WTC11 (cell line): Measurements from ENCODE around the gene SCGB1A1. TPM values are rescaled to one million over a fixed set of nuclear protein-coding genes. Genes with fewer than 3 reads are reported as not detected.

Experiments used
- ATAC-seq: fragments of 200-7000 bp; cut with Tn5 transposase; 2 replicates; pipeline ENCODE4 v1.10.0; 2021; ENCODE audit warnings: mild to moderate bottlenecking, moderate library complexity
- CTCF ChIA-PET: fragments of 300-600 bp; sonication (Branson Sonifier 250); formaldehyde crosslinking; loops from one replicate; lab custom pipeline; 2021; ENCODE audit warnings: antibody characterized with exemption; lab: Charles Lee
- POLR2A ChIA-PET: fragments of 350-600 bp; sonication (Branson Sonifier 250); formaldehyde crosslinking; loops from one replicate; lab custom pipeline; 2021; ENCODE audit warnings: antibody characterized with exemption; lab: Charles Lee
- DNase-seq: peaks from one replicate; pipeline ENCODE4 v3.0.0; 2021; ENCODE audit warnings: low spot score
- H3K27ac Mint-ChIP-seq: 2 replicates; pipeline ENCODE4 v1.8.0; 2021; ENCODE audit warnings: mixed read lengths
- H3K27me3 Mint-ChIP-seq: 2 replicates; pipeline ENCODE4 v1.8.0; 2021; ENCODE audit warnings: low read depth, mild to moderate bottlenecking, moderate library complexity, mixed read lengths
- H3K36me3 Mint-ChIP-seq: 2 replicates; pipeline ENCODE4 v1.8.0; 2021; ENCODE audit warnings: mixed read lengths
- H3K4me1 Mint-ChIP-seq: 2 replicates; pipeline ENCODE4 v1.8.0; 2022; ENCODE audit warnings: mixed read lengths
- H3K4me3 Mint-ChIP-seq: 2 replicates; pipeline ENCODE4 v1.8.0; 2021; ENCODE audit warnings: mild to moderate bottlenecking, moderate library complexity, mixed read lengths
- H3K9me3 Mint-ChIP-seq: 2 replicates; pipeline ENCODE4 v1.8.0; 2021; ENCODE audit warnings: mixed read lengths
- CBFB ChIP-seq: sonication (generic); formaldehyde crosslinking; IDR thresholded peaks from 2 replicates; pipeline ENCODE4 v1.8.1; 2022; ENCODE audit warnings: mild to moderate bottlenecking, low read depth, missing genetic modification reagents
- CREB1 ChIP-seq: sonication (generic); formaldehyde crosslinking; IDR thresholded peaks from 2 replicates; pipeline ENCODE4 v1.8.0; 2023; ENCODE audit warnings: mild to moderate bottlenecking, missing genetic modification reagents
- CTCF ChIP-seq: fragments of 200-600 bp; IDR thresholded peaks from 2 replicates; pipeline ENCODE4 v1.8.0; 2022; ENCODE audit warnings: antibody characterized with exemption
- E2F5 ChIP-seq: sonication (generic); formaldehyde crosslinking; IDR thresholded peaks from 2 replicates; pipeline ENCODE4 v1.8.1; 2022; ENCODE audit warnings: mild to moderate bottlenecking, moderate library complexity, missing genetic modification reagents
- EMX1 ChIP-seq: fragments of 250-450 bp; sonication (Bioruptor Pico); IDR thresholded peaks from 2 replicates; pipeline ENCODE4 v1.8.0; 2021; ENCODE audit warnings: mild to moderate bottlenecking
- FOXK1 ChIP-seq: sonication (generic); formaldehyde crosslinking; IDR thresholded peaks from 2 replicates; pipeline ENCODE4 v1.8.0; 2022; ENCODE audit warnings: mild to moderate bottlenecking, moderate library complexity, missing genetic modification reagents
- FOXP1 ChIP-seq: sonication (generic); formaldehyde crosslinking; IDR thresholded peaks from 2 replicates; pipeline ENCODE4 v1.8.0; 2022; ENCODE audit warnings: missing genetic modification reagents, mild to moderate bottlenecking, moderate library complexity, borderline replicate concordance
- GABPB1 ChIP-seq: sonication (generic); formaldehyde crosslinking; IDR thresholded peaks from 2 replicates; pipeline ENCODE4 v1.8.1; 2023; ENCODE audit warnings: mild to moderate bottlenecking, missing genetic modification reagents
- GTF2I ChIP-seq: fragments of 250-450 bp; sonication (Bioruptor Pico); conservative IDR thresholded peaks from 2 replicates; pipeline ENCODE4 v1.4.0; 2021; ENCODE audit warnings: mild to moderate bottlenecking
- JAZF1 ChIP-seq: fragments of 250-450 bp; sonication (Bioruptor Pico); IDR thresholded peaks from 2 replicates; pipeline ENCODE4 v1.9.0; 2021; ENCODE audit warnings: moderate library complexity, mild to moderate bottlenecking, inconsistent platforms
- JUN ChIP-seq: sonication (generic); formaldehyde crosslinking; IDR thresholded peaks from 2 replicates; pipeline ENCODE4 v1.8.0; 2023; ENCODE audit warnings: mild to moderate bottlenecking, missing genetic modification reagents
- MAX ChIP-seq: sonication (generic); formaldehyde crosslinking; IDR thresholded peaks from 2 replicates; pipeline ENCODE4 v1.8.0; 2022; ENCODE audit warnings: mild to moderate bottlenecking, missing genetic modification reagents
- MXD4 ChIP-seq: fragments of 250-450 bp; sonication (Bioruptor Pico); IDR thresholded peaks from 2 replicates; pipeline ENCODE4 v1.8.0; 2021; ENCODE audit warnings: mild to moderate bottlenecking, moderate library complexity, borderline replicate concordance
- MYBL2 ChIP-seq: sonication (generic); formaldehyde crosslinking; IDR thresholded peaks from 2 replicates; pipeline ENCODE4 v1.8.1; 2023; ENCODE audit warnings: mild to moderate bottlenecking, moderate library complexity, missing genetic modification reagents
- NFYB ChIP-seq: sonication (generic); formaldehyde crosslinking; conservative IDR thresholded peaks from 2 replicates; pipeline ENCODE4 v1.8.0; 2022; ENCODE audit warnings: low read depth, missing genetic modification reagents
- PRRX2 ChIP-seq: fragments of 250-450 bp; sonication (Bioruptor Pico); IDR thresholded peaks from 2 replicates; pipeline ENCODE4 v1.8.0; 2021; ENCODE audit warnings: mild to moderate bottlenecking
- RELA ChIP-seq: sonication (generic); formaldehyde crosslinking; IDR thresholded peaks from 2 replicates; pipeline ENCODE4 v1.8.1; 2022; ENCODE audit warnings: missing genetic modification reagents, mild to moderate bottlenecking, borderline replicate concordance
- RORB ChIP-seq: fragments of 250-450 bp; sonication (Bioruptor Pico); IDR thresholded peaks from 2 replicates; pipeline ENCODE4 v1.9.0; 2021; ENCODE audit warnings: mild to moderate bottlenecking
- SMAD4 ChIP-seq: sonication (generic); formaldehyde crosslinking; IDR thresholded peaks from 2 replicates; pipeline ENCODE4 v1.8.0; 2022; ENCODE audit warnings: mild to moderate bottlenecking, missing genetic modification reagents
- USF1 ChIP-seq: sonication (generic); formaldehyde crosslinking; IDR thresholded peaks from 2 replicates; pipeline ENCODE4 v1.8.0; 2022; ENCODE audit warnings: mild to moderate bottlenecking, missing genetic modification reagents
- ZBTB21 ChIP-seq: sonication (generic); formaldehyde crosslinking; IDR thresholded peaks from 2 replicates; pipeline ENCODE4 v1.8.1; 2023; ENCODE audit warnings: mild to moderate bottlenecking, missing genetic modification reagents, borderline replicate concordance
- ZNF121 ChIP-seq: sonication (generic); formaldehyde crosslinking; IDR thresholded peaks from 2 replicates; pipeline ENCODE4 v1.8.0; 2023; ENCODE audit warnings: missing genetic modification reagents
- ZNF281 ChIP-seq: sonication (generic); formaldehyde crosslinking; IDR thresholded peaks from 2 replicates; pipeline ENCODE4 v1.8.0; 2023; ENCODE audit warnings: mild to moderate bottlenecking, missing genetic modification reagents
- ZNF396 ChIP-seq: fragments of 250-450 bp; sonication (Bioruptor Pico); IDR thresholded peaks from 2 replicates; pipeline ENCODE4 v1.8.0; 2021; ENCODE audit warnings: mild to moderate bottlenecking, moderate library complexity, borderline replicate concordance
- ZNF671 ChIP-seq: fragments of 250-450 bp; sonication (Bioruptor Pico); IDR thresholded peaks from 2 replicates; pipeline ENCODE4 v1.8.0; 2021; ENCODE audit warnings: mild to moderate bottlenecking
- total RNA-seq: library from RNA; stranded (reverse); gene quantifications from 3 replicates; pipeline ENCODE4 v1.2.3, GENCODE V29; 2021
- TF ChIP-seq, protein P1 (sequence below): sonication (generic); formaldehyde crosslinking; IDR thresholded peaks from 2 replicates; pipeline ENCODE4 v1.8.1; 2023; ENCODE audit warnings: mild to moderate bottlenecking, moderate library complexity, missing genetic modification reagents

Gene SCGB1A1
- total RNA-seq, 1 experiment from 2014 or later = 1.2 TPM

DNA sequence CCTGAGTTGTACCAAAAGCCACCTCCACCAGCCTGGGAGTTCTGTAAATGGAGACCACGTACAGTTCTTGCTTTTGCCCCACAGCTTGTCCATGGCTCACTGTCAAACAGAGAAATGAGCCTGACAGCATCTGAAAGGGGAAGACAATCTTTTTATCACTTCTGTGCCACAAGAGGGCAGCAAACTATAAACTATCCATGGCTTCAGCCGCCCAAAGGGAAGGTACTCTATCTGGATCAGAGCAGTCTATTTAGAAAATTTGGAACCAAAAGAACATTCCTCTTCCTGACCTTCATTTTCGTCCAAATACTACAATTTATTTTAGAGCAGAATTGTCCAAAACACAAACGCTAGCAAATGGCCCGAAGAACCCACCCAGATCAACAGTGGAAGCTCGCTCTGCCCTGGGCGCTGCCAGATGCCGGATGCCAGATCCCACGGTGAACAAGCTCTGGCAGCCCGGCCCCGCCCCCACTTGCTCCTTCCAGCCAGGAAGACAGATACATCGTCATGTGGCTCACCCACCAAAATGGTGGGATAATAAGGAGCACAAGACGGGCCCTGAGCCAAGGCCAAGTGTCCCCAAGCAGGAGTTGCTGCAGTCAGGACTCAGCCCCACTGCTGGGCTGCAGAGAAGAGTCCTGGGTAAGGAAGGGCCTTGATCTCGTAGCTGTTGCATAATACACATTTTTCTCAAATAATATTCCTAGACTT is 23.9 kb upstream of the SCGB1A1 start:
- DNase-seq (peak; percentile 78), ATAC-seq (peak; percentile 71)
- ChIA-PET CTCF (interaction anchor here (0.5 to 5.9 kb wide), 58 partner anchors 9 to 392 kb away, joined by 3 to 279 read pairs (median 5); partner anchors contain the start of genes AHNAK, ASRGL1, B3GAT3 and C11orf98), POLR2A (interaction anchor here (0.9 to 1.8 kb wide), 6 partner anchors 11 to 197 kb away, joined by 3 to 9 read pairs (median 6); partner anchors contain the start of genes AHNAK, EEF1G and TUT1)
- Mint-ChIP-seq H3K4me3 (peak overlapping the region; percentile 59), H3K9me3 (no peaks in the 10 kb centered on the region), H3K27ac (no peak overlapping the region; the same call in 1 of the 2 replicates), H3K4me1 (peaks cover 22% of the 10 kb centered on the region), H3K36me3 (no peaks in the 10 kb centered on the region), H3K27me3 (no peaks in the 10 kb centered on the region)
- no peak for TF ChIP-seq JUN (CRISPR knock-in tag)
- no peak for TF ChIP-seq E2F5 (CRISPR knock-in tag)
- TF ChIP-seq EMX1 (CRISPR knock-in tag) = no peak
- TF ChIP-seq CTCF = peak; percentile 61
- TF ChIP-seq MYBL2 = no peak
- no peak for TF ChIP-seq FOXK1
- no peak for TF ChIP-seq RELA (CRISPR knock-in tag)
- TF ChIP-seq SMAD4 = no peak
- no peak for TF ChIP-seq NFYB (CRISPR knock-in tag)
- TF ChIP-seq MAX (CRISPR knock-in tag) = no peak
- no peak for TF ChIP-seq GTF2I
- TF ChIP-seq USF1 (CRISPR knock-in tag) = 0 out of 2 replicates have a peak, but pooled peaks have one; percentile 40
- TF ChIP-seq FOXP1 (CRISPR knock-in tag) = no peak
- no peak for TF ChIP-seq ZNF281 (CRISPR knock-in tag)

- Mint-ChIP-seq H3K4me3 (no peak overlapping the region), H3K27ac (no peak overlapping the region), H3K9me3 (no peaks in the 10 kb centered on the region), H3K27me3 (no peaks in the 10 kb centered on the region), H3K36me3 (no peaks in the 10 kb centered on the region), H3K4me1 (peaks cover 22% of the 10 kb centered on the region)
- ChIA-PET CTCF (interaction anchor here (0.8 to 5.9 kb wide), 24 partner anchors 10 to 298 kb away, joined by 3 to 279 read pairs (median 12); partner anchors contain the start of genes AHNAK, ASRGL1, EEF1G and SCGB1A1), POLR2A (interaction anchor here (0.5 to 1.8 kb wide), 5 partner anchors 150 to 416 kb away, joined by 6 to 9 read pairs (median 6); partner anchors contain the start of genes AHNAK and TUT1)
- ATAC-seq = no peak
- DNase-seq = no peak
- TF ChIP-seq RELA (CRISPR knock-in tag) = no peak
- no peak for TF ChIP-seq MXD4 (CRISPR knock-in tag)
- no peak for TF ChIP-seq ZNF121 (CRISPR knock-in tag)
- no peak for TF ChIP-seq ZBTB21 (CRISPR knock-in tag)
- TF ChIP-seq MAX (CRISPR knock-in tag) = no peak
- TF ChIP-seq NFYB (CRISPR knock-in tag) = no peak
- no peak for TF ChIP-seq ZNF671
- no peak for TF ChIP-seq GABPB1 (CRISPR knock-in tag)
- TF ChIP-seq, protein P1, sequence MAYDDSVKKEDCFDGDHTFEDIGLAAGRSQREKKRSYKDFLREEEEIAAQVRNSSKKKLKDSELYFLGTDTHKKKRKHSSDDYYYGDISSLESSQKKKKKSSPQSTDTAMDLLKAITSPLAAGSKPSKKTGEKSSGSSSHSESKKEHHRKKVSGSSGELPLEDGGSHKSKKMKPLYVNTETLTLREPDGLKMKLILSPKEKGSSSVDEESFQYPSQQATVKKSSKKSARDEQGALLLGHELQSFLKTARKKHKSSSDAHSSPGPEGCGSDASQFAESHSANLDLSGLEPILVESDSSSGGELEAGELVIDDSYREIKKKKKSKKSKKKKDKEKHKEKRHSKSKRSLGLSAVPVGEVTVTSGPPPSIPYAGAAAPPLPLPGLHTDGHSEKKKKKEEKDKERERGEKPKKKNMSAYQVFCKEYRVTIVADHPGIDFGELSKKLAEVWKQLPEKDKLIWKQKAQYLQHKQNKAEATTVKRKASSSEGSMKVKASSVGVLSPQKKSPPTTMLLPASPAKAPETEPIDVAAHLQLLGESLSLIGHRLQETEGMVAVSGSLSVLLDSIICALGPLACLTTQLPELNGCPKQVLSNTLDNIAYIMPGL (CRISPR knock-in tag) = no peak
- no peak for TF ChIP-seq FOXP1 (CRISPR knock-in tag)
- no peak for TF ChIP-seq CBFB (CRISPR knock-in tag)
- no peak for TF ChIP-seq ZNF396 (CRISPR knock-in tag)
- no peak for TF ChIP-seq PRRX2 (CRISPR knock-in tag)
- TF ChIP-seq RORB (CRISPR knock-in tag) = no peak
- TF ChIP-seq CREB1 (CRISPR knock-in tag) = no peak
- no peak for TF ChIP-seq JAZF1 (CRISPR knock-in tag)
Measured at GRCh38 chr11:62395885-62396551, 22.8 kb upstream of the SCGB1A1 start.
